K562 (cell line): ENCODE data around the gene PRMT2. TPM values are rescaled to one million over a fixed set of nuclear protein-coding genes. Genes with fewer than 3 reads are reported as not detected.

ENCODE experiments used
- ATAC-seq: fragments of 200-7000 bp; cut with Tn5 transposase; 3 replicates; pipeline ENCODE4 v1.9.1; 2020; ENCODE audit warnings: moderate library complexity
- BruUV-seq: library from RNA; stranded (reverse); fragments of 400-500 nt; replicated peaks from 2 replicates; lab custom pipeline; 2021; lab: Mats Ljungman, UMichigan
- CTCF ChIA-PET: fragments of 300-600 bp; formaldehyde crosslinking; extraction: SDS; loops from one replicate; lab custom pipeline; 2021; ENCODE audit warnings: low intra/inter-chr PET ratio; lab: Yijun Ruan, JAX
- POLR2A ChIA-PET: fragments of 300-600, 350-650 bp; sonication (Branson Sonifier 250); formaldehyde crosslinking; extraction: SDS; loops from one replicate; lab custom pipeline; 2021; ENCODE audit warnings: antibody characterized with exemption, inconsistent platforms; lab: Yijun Ruan, JAX
- DNase-seq, 4 experiments: peaks; one replicate each; pipeline versions ENCODE4 v3.0.0 to v3.0.0-alpha.2; 2011 to 2018; ENCODE audit warnings: low spot score in 3 of 4, mixed read lengths in 3 of 4; ENCODE audit errors: extremely low read depth in 1 of 4
- FAIRE-seq: peaks from 2 replicates; lab custom pipeline; 2011; peaks lifted over from hg19 to GRCh38; lab: Jason Lieb, UNC
- H2AFZ ChIP-seq: 2 replicates; pipeline ENCODE4 v1.6.0; 2011; ENCODE audit warnings: low read depth, low read length, control low read depth, inconsistent platforms
- H3K27ac ChIP-seq: fragments of 200-600 bp; 3 replicates; pipeline ENCODE4 v1.8.0; 2011; ENCODE audit warnings: low read depth, mild to moderate bottlenecking, control low read depth, inconsistent platforms, low read length, moderate library complexity, mixed read lengths; ENCODE audit errors: extremely low read depth
- H3K27me3 ChIP-seq, 2 experiments: fragments of 300-600 bp in 1 of 2; 2 replicates in 1 of 2; 3 replicates in 1 of 2; pipeline versions ENCODE4 v1.6.0 to v1.8.0; 2011; ENCODE audit warnings: inconsistent platforms in 2 of 2, low read length in 2 of 2, mild to moderate bottlenecking in 1 of 2, mixed read lengths in 1 of 2, moderate library complexity in 1 of 2; ENCODE audit not compliant: control insufficient read depth in 2 of 2, insufficient read depth in 2 of 2
- H3K36me3 ChIP-seq: fragments of 300-600 bp; 3 replicates; pipeline ENCODE4 v1.8.0; 2011; ENCODE audit warnings: mild to moderate bottlenecking, low read length, inconsistent platforms; ENCODE audit not compliant: control insufficient read depth, insufficient read depth
- H3K4me1 ChIP-seq, 2 experiments: fragments of 200-600 bp in 1 of 2; replicated peaks in 1 of 2; 2 replicates in 1 of 2; 3 replicates in 1 of 2; pipeline versions ENCODE4 v1.5.1 to v1.8.0; 2011; ENCODE audit warnings: inconsistent platforms in 2 of 2, low read length in 2 of 2, mild to moderate bottlenecking in 1 of 2, mixed read lengths in 1 of 2, moderate library complexity in 1 of 2; ENCODE audit not compliant: control insufficient read depth in 2 of 2, insufficient read depth in 2 of 2
- H3K4me2 ChIP-seq: 2 replicates; pipeline ENCODE4 v1.6.1; 2011; ENCODE audit warnings: low read length, control low read depth, inconsistent platforms, mixed read lengths; ENCODE audit not compliant: insufficient read depth
- H3K4me3 ChIP-seq: fragments of 200-600 bp; sonication (generic), shearing (Covaris generic); 2 replicates; pipeline ENCODE4 v1.5.1; 2016; ENCODE audit warnings: control low read depth, inconsistent platforms
- H3K79me2 ChIP-seq: fragments of 200-600 bp; 3 replicates; pipeline ENCODE4 v1.8.0; 2011; ENCODE audit warnings: low read length, inconsistent platforms; ENCODE audit not compliant: control insufficient read depth, insufficient read depth
- H3K9ac ChIP-seq, 2 experiments: 2 replicates each; pipeline versions ENCODE4 v1.6.0 to v1.6.1; 2011; ENCODE audit warnings: low read depth in 2 of 2, low read length in 2 of 2, control low read depth in 1 of 2, inconsistent platforms in 1 of 2, mild to moderate bottlenecking in 1 of 2, mixed read lengths in 1 of 2; ENCODE audit not compliant: insufficient read depth in 1 of 2
- H3K9me1 ChIP-seq: one replicate; pipeline ENCODE4 v1.6.0; 2011; ENCODE audit warnings: inconsistent platforms, mild to moderate bottlenecking, low read length, moderate library complexity; ENCODE audit not compliant: control insufficient read depth, insufficient read depth
- H3K9me3 ChIP-seq: replicated peaks from 2 replicates; pipeline ENCODE4 v1.5.1; 2011; ENCODE audit warnings: low read depth, low read length, inconsistent platforms; ENCODE audit not compliant: control insufficient read depth, insufficient read depth
- H4K20me1 ChIP-seq: replicated peaks from 2 replicates; pipeline ENCODE4 v1.6.1; 2011; ENCODE audit warnings: low read length, inconsistent platforms, mixed read lengths; ENCODE audit not compliant: control insufficient read depth, insufficient read depth
- POLR2AphosphoS5 ChIP-seq: IDR thresholded peaks from 2 replicates; pipeline ENCODE4 v1.6.1; 2011; ENCODE audit warnings: mild to moderate bottlenecking, low read depth, low read length, moderate library complexity; ENCODE audit not compliant: control insufficient read depth, insufficient read depth
- ZNF507 ChIP-seq: conservative IDR thresholded peaks from 2 replicates; pipeline ENCODE4 v1.6.1; 2017; ENCODE audit warnings: missing genetic modification characterization, missing compliant biosample characterization
- WGBS: fragments of 100-300 bp; shearing (Covaris generic); methylation state at CpG from one replicate; pipeline ENCODE4 v1.1.6; 2016; ENCODE audit warnings: low coverage, mixed read lengths; ENCODE audit not compliant: insufficient coverage; ENCODE audit errors: missing lambda C conversion rate; 5-methylcytosine and 5-hydroxymethylcytosine counted together
- in situ Hi-C: fragments of 300-500 bp; cut with MboI; formaldehyde crosslinking; loops from 4 replicates; pipeline ENCODE4 v1.15.0; 2018; ENCODE audit warnings: inconsistent platforms, mixed read lengths
- intact Hi-C: fragments of 100-400 bp; cut with micrococcal nuclease; formaldehyde crosslinking; loops from 2 replicates; pipeline ENCODE4 v1.14.2; 2022
- polyA plus RNA-seq, 8 experiments: library from polyadenylated mRNA; depleted of rRNA in 4 of 8; stranded (reverse) in 5 of 8; unstranded in 3 of 8; fragments of >200 nt; fragmentation: Nextera tagmentation in 2 of 8; fragmentation: Illumina TruSeq in 1 of 8; extraction: Ambion mirVana in 2 of 8; extraction: Trizol in 1 of 8; gene quantifications; 2 replicates each; pipeline versions ENCODE4 v1.2.1 to v1.2.3, GENCODE V29; 2011 to 2014; ENCODE audit warnings: inconsistent platforms in 1 of 8, missing spikeins in 1 of 8
- total RNA-seq, 7 experiments: library from RNA; depleted of rRNA in 6 of 7; stranded (reverse); fragments of >200 nt in 6 of 7; fragmentation: Illumina TruSeq in 2 of 7; extraction: Trizol in 2 of 7; gene quantifications; 2 replicates each; pipeline versions ENCODE4 v1.2.1 to v1.2.3, GENCODE V29; 2011 to 2021; ENCODE audit warnings: low replicate concordance in 1 of 7
- TF ChIP-seq, protein P1 (sequence below): sonication (generic); formaldehyde crosslinking; IDR thresholded peaks from 2 replicates; pipeline ENCODE4 v1.8.1; 2023; ENCODE audit warnings: mild to moderate bottlenecking, missing genetic modification reagents
- TF ChIP-seq, protein P2 (sequence below): sonication (generic); formaldehyde crosslinking; IDR thresholded peaks from 2 replicates; pipeline ENCODE4 v1.8.0; 2022; ENCODE audit warnings: mild to moderate bottlenecking, missing genetic modification reagents

PRMT2 gene
- total and polyA plus RNA-seq, 9 of the 15 experiments (the other 6 are each of a cell fraction or from before 2014, with no cell fraction given), result 37.2 to 85.7 (median 59.3) TPM

DNA sequence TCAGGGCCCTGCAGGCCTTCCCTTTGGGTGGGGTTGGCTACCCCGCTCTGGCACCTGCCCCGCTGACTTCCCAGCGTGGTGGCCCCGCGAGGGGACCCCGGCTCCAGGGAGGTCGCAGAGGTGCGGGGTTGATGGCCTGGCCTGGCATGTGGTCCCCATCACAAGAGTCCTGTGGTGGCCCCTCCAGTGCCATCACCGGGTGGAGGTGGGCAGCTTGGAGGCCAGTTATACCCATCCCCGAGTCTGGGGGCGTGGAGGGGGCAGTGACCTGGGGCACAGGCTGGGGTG, 26.8 kb downstream of the PRMT2 start:
- ChIA-PET POLR2A (interaction anchor here (1.2 kb wide), 1 partner anchor 8 kb away, joined by 3 read pairs; no protein-coding TSS in a partner anchor), CTCF (no interaction called here)
- no peak overlapping the region for H3K27ac ChIP-seq
- no peak for FAIRE-seq
- H3K4me2 ChIP-seq, result no peak overlapping the region
- H3K9me3 ChIP-seq, result no peaks in the 10 kb centered on the region
- no peaks in the 10 kb centered on the region for H3K9me1 ChIP-seq
- TF ChIP-seq, protein P1, sequence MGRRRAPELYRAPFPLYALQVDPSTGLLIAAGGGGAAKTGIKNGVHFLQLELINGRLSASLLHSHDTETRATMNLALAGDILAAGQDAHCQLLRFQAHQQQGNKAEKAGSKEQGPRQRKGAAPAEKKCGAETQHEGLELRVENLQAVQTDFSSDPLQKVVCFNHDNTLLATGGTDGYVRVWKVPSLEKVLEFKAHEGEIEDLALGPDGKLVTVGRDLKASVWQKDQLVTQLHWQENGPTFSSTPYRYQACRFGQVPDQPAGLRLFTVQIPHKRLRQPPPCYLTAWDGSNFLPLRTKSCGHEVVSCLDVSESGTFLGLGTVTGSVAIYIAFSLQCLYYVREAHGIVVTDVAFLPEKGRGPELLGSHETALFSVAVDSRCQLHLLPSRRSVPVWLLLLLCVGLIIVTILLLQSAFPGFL (CRISPR knock-in tag), result no peak
- TF ChIP-seq, protein P2, sequence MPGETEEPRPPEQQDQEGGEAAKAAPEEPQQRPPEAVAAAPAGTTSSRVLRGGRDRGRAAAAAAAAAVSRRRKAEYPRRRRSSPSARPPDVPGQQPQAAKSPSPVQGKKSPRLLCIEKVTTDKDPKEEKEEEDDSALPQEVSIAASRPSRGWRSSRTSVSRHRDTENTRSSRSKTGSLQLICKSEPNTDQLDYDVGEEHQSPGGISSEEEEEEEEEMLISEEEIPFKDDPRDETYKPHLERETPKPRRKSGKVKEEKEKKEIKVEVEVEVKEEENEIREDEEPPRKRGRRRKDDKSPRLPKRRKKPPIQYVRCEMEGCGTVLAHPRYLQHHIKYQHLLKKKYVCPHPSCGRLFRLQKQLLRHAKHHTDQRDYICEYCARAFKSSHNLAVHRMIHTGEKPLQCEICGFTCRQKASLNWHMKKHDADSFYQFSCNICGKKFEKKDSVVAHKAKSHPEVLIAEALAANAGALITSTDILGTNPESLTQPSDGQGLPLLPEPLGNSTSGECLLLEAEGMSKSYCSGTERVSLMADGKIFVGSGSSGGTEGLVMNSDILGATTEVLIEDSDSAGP (CRISPR knock-in tag), result no peak
- TF ChIP-seq ZNF507 (tag) (no peak), POLR2AphosphoS5 (no peak)
- ATAC-seq, result no peak
- no peak overlapping the region for H3K4me3 ChIP-seq
- 97% methylated on average over 11 of the region's 11 CpGs for WGBS
- no peaks in the 10 kb centered on the region for H3K27me3 ChIP-seq
- H3K79me2 ChIP-seq, result no peaks in the 10 kb centered on the region
- no peak for DNase-seq
- H2AFZ ChIP-seq, result no peak overlapping the region
- in situ Hi-C loops (no loop called here), intact Hi-C loops (no loop called here)
- H4K20me1 ChIP-seq, result no peaks in the 10 kb centered on the region
- H3K9ac ChIP-seq, result no peak overlapping the region
- H3K4me1 ChIP-seq, result peaks cover 0 to 8% of the 10 kb centered on the region in 2 experiments; a peak in 1 of 5 replicates
- BruUV-seq, result no TSS peak
- H3K36me3 ChIP-seq, result peaks cover 22% of the 10 kb centered on the region; the same call in 2 of the 3 replicates
